ENCODE results near the gene ARHGAP28.

Gene ARHGAP28

GRCh38 chr18:6734726-6735430, 5.4 kb downstream of the ARHGAP28 start:
- DNase-seq = no peak

DNA sequence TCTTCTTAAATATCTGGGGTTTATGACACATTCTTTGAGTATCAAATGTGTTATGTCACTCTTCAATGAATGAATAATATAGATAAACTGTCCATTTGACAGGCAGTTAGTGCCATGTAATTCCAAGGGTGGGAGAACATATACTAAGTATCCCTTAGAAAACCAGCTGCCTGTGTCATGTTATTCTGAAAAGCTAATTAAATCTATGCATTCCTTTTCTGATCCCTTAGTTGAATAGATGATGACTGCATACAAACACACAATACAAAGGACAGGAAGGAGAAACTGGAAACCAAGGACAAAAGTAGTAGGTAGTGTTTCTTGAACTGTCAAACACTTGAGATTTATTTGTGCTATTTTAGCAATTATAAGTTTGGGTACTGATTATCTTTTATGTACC, 8.3 kb downstream of the ARHGAP28 start:
- no peak for DNase-seq

GRCh38 chr18:6738622-6739021, 9.1 kb downstream of the ARHGAP28 start:
- no peak for DNase-seq

- DNase-seq = no peak
These were observed 11.7 kb downstream of the ARHGAP28 start for GRCh38 chr18:6741232-6741663.

GRCh38 chr18:6741786-6742185, 12.3 kb downstream of the ARHGAP28 start:
- DNase-seq = no peak

- DNase-seq = no peak
These were observed 14.5 kb downstream of the ARHGAP28 start for GRCh38 chr18:6743999-6744398.

GRCh38 chr18:6744816-6745455, 15.4 kb downstream of the ARHGAP28 start:
- no peak for DNase-seq

- DNase-seq = no peak
These were observed 16.1 kb downstream of the ARHGAP28 start for GRCh38 chr18:6745504-6746031.

- DNase-seq = no peak
These were observed 17.0 kb downstream of the ARHGAP28 start for GRCh38 chr18:6746386-6746960.

DNA sequence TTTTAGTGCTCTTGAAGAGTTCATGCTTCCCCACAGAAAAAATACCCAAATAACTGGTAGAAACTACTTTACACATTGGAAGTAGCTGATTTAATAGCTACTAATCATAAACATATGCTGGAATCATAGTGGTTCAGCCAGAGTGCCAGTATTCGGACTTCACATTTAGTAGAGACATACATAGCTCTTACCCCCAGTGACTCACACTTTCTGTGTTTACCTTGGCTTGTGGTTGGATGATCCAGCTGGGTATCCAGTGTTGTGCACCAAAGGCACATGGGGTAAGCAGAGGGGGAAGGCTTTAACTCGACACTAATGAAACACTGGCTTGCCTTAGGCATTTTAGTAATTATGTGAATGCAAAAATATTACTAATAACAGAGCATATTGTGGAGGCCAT, 18.1 kb downstream of the ARHGAP28 start:
- DNase-seq = no peak

DNA sequence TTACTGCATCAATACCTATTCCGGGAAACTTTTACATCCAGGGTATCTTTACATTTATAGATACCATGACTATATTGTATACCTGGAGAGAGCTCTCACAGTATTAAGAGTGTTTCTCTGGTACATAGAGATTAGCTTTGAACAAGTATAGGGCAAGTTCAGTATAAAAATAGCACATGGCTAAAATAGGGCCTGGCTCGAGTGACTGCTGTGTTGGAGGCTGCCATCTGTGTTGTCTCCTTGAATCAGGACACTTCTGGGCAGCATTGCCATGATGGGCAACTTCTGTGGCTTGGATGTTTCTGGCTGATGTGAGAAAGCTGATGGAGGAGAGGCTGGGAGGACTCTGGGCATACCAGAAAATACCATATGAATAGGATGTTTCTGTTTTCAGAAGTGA, 18.7 kb downstream of the ARHGAP28 start:
- DNase-seq = no peak

DNA sequence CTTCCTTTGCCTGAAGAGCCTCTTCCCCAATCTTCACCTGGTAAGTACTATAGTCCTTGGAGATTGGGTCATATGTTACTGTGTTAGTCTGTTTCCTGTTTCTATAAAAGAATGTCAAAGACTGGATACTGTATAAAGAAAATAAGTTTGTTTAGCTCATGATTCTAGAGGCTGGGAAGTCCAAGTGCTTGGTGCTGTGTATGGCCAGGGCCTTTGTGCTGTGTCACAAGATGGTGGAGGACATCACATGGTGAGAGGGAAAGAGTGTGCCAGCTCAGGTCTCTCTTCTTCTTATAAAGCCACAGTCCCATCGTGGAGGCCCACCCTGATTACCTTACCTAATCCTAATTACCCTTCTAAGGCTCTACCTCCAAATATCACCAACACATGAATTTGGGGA, 20.9 kb downstream of the ARHGAP28 start:
- no peak for DNase-seq

DNA sequence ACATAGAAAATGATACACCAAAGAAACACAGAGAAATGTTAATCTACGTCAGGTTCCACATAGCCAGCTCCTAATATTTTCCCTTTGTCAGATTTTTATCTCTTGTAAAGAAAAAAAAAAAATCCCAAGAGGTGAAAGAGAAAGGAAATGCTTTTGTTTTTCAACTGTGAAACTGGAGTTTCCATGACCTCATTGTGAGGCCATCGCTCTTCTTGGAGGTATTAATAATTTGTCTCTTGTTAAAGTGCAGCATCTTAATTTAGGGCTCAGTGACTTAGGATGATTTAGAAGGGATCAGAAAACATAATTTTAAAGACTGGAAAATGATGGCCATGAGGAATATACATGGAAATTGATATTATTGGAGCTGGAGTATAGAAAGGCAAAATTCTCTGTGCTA, 21.7 kb downstream of the ARHGAP28 start:
- no peak for DNase-seq

DNA sequence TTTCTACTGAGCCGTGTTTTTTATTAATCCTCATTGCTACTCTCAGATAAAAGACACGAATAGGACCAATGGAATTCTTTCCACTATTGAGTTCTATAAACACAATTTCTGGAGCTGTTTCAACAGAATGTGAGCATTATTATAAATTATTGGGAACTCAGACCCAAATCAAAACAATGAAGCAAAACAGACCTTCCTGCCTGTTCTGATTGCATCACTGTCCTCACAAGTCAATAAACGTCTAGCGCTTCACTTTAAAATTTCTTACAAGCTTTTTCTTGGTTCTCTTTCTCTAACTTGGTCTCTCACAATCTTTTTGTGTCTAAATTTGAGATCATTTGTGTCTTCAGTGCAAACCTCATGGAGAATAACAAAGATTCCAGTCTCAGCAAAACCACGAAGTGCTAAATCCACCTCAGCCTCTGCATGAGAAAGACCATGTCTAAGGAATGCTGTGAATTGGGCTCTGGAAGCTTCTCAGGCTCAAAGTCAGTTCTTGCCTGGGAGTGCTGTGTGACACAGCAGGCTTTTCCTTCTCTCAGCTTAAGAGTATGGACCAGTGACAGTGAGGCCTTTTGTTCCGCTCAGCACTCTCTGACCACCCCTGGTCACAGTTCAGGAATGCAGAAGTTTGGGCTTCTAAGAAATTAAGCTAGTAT, 22.8 kb downstream of the ARHGAP28 start:
- no peak for DNase-seq

DNA sequence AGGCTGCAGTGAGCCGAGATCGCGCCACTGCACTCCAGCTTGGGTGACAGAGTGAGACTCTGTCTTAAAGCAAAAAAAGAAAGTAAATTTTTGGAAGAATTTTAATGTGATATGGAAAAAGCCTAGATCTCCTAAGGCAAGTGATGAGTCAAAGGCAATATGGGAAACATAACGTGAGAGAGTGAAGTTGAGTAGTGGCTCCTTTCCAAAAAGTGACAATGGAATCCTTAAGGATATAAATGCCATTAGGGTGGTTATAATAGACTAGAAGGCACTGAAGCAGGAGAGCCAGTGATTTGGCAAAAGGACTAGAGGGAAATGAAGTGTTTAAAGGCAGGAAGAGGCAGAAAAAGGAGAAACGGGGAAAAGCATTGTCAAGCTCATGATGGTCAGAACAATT, 25.6 kb downstream of the ARHGAP28 start:
- DNase-seq = no peak

DNA sequence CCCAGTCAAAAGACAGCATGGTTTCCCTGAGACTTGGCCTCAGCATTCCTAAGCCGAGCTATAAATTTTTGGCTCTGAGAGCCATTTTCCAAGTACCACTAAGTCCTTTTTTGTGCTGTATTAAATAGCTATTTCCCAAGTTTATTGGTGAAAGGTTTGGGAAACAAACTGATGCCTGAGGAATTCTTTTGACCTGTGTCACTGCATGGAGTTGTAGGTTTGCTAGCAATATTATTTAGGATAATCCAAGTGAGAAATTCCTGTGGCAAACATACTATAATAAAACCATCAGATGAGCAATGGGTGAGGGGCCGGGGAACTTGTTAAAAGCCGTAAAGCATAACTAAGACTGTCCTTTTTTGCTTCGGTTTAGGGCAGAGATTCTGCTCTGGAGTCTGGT, 28.4 kb downstream of the ARHGAP28 start:
- no peak for DNase-seq

DNA sequence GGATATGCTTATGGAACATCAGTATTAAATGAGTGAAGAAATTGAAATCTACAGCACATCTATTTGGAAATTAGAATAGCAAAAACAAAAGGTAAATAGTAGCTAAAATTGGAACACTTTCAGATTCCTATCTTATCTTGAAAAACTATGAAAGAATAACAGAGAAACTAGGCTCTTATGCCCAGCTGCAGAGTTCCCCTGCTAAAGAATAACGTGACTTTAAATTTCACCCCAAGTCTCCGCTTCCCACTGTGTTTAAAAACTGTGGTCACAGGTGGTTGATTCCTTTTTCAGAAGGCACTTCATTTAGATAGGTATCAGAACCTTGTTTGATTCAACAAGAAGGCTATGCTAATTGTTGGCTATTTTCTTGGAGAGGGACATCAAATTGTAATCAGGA, 30.1 kb downstream of the ARHGAP28 start:
- no peak for DNase-seq

DNA sequence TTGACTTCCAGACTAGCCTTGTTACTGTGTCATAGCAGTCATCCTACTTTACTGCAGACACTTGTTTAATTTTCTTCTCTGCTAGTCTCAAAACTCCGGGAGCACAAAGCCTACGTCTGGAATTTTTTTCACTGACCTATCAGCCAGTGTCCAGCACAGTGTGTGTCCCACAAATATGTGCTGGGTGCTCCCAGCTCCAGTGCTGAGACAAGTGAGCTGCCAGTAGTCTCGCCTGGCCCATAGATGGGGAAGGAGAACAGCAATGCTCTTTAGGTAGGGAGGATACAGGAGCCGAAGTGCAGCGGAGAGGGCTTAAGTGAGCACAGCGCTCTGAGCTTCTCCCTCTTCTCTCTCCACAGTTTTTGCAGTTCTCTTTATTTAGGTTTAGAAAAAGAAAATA, 34.0 kb downstream of the ARHGAP28 start:
- no peak for DNase-seq

- no peak for DNase-seq
These were observed 34.9 kb downstream of the ARHGAP28 start for GRCh38 chr18:6764382-6764781.

- DNase-seq = no peak
These were observed 44.3 kb downstream of the ARHGAP28 start for GRCh38 chr18:6773777-6774176.

DNA sequence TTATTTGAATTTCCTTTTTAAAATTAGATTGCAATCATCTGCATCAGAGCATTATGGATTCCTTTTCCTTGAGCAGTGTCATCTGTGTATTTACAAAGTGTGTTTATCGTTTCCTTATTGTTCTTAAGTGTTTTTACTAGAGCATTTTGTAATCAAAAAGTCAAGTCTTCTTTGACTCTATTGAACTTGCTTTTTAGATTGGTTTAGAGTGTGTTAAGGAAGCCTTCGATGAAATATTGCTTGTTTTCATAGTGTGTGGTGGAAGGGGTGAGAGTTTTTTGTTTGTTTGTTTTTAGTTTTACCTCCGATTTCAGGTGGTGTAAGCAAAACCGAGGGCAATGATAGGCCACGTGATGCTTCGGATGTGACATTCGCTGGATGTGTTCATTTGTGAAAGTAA, 45.7 kb downstream of the ARHGAP28 start:
- DNase-seq = no peak

DNA sequence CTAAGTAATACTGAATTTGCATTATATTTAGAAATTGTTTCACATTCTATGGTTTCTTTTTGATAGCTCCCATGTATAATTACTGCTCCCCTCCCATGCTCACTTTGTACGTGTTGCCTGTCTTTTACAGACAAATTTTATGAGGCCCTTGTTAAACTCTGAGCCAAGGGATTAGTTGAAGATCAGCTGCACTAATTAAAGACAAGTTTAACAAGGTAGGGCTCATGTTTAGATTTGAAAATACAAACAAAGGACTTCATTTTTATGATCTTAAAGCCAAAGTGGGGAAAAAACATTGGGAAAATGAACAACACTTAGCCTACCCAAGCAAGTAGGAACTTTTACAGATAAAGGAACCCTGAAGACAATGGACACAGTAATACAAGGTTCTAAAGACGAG, 46.2 kb downstream of the ARHGAP28 start:
- DNase-seq = no peak

DNA sequence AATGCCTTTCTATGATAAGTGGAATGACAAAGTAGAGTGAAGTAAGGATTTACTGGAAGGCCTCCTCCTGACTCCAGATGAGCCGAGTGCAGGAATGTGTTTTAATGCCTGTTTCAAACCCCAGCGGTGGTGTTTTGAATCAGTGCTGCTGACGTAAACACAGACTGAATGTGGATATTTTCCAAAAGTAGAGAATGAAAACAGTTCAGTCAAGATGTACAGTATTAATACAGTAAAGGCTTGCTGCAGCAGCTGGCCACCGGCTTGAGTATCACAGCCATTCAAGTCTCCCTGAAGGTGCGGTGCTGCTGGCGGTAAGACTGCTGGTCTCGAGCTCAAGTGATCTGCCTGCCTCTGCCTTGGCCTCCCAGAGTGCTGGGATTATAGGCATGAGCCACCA, 46.7 kb downstream of the ARHGAP28 start:
- DNase-seq = no peak

DNA sequence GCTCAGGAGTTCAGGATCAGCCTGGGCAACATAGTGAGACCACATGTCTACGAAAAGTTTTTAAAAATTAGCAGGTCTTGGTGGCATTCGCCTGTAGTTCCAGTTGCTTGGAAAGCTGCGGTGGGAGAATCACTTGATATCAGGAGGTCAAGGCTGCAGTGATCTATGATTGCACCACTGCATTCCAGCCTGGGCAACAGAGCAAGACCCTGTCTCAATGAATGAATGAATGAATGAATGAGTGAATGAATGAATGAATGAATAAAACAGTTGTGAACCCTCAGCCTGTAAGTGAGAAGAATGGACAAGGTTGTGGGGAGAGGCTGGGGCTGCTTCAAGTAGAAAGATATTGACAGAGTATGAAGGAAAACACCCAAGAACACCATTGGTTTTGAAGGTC, 48.0 kb downstream of the ARHGAP28 start:
- no peak for DNase-seq
